HL-60 (cell line): ENCODE measurements around the gene PDC.
"Not testable (repeated sequence)": the region's sequence is repeated elsewhere in the genome, so short reads cannot be mapped to it uniquely, and the experiment has no call there.

Experiments used
- DNase-seq, 2 experiments: peaks; one replicate each; pipeline ENCODE4 v3.0.0-alpha.2; 2010 to 2020; ENCODE audit warnings: low read depth in 1 of 2, low spot score in 1 of 2
- H3K27ac ChIP-seq: fragments of 250-450 bp; sonication (Bioruptor Pico); replicated peaks from 2 replicates; pipeline ENCODE4 v1.5.1; 2020; ENCODE audit warnings: mild to moderate bottlenecking, moderate library complexity
- H3K27me3 ChIP-seq: fragments of 250-450 bp; sonication (Bioruptor Pico); 2 replicates; pipeline ENCODE4 v1.5.1; 2021; ENCODE audit warnings: mild to moderate bottlenecking, moderate library complexity; ENCODE audit not compliant: insufficient read depth, poor library complexity, severe bottlenecking
- H3K4me3 ChIP-seq: replicated peaks from 2 replicates; pipeline ENCODE4 v1.5.1; 2011; ENCODE audit warnings: mild to moderate bottlenecking, control low read depth, low read length; ENCODE audit not compliant: insufficient read depth
- GABPA ChIP-seq: IDR thresholded peaks from 2 replicates; pipeline ENCODE4 v1.6.1; 2012; ENCODE audit warnings: low read depth
- POLR2AphosphoS5 ChIP-seq: IDR thresholded peaks from 2 replicates; pipeline ENCODE4 v1.6.1; 2012; ENCODE audit warnings: low read depth
- SPI1 ChIP-seq: IDR thresholded peaks from 2 replicates; pipeline ENCODE4 v1.6.1; 2012; ENCODE audit warnings: low read depth, mild to moderate bottlenecking, borderline replicate concordance
- TF ChIP-seq, protein P1 (sequence below): IDR thresholded peaks from one replicate; pipeline ENCODE4 v1.5.1; 2011; ENCODE audit warnings: low read length, control low read depth, inconsistent platforms; ENCODE audit not compliant: insufficient read depth
- TF ChIP-seq, protein P2 (sequence below): IDR thresholded peaks from 2 replicates; pipeline ENCODE4 v1.6.1; 2012; ENCODE audit warnings: low read depth; ENCODE audit not compliant: insufficient replicate concordance

Gene PDC

DNA sequence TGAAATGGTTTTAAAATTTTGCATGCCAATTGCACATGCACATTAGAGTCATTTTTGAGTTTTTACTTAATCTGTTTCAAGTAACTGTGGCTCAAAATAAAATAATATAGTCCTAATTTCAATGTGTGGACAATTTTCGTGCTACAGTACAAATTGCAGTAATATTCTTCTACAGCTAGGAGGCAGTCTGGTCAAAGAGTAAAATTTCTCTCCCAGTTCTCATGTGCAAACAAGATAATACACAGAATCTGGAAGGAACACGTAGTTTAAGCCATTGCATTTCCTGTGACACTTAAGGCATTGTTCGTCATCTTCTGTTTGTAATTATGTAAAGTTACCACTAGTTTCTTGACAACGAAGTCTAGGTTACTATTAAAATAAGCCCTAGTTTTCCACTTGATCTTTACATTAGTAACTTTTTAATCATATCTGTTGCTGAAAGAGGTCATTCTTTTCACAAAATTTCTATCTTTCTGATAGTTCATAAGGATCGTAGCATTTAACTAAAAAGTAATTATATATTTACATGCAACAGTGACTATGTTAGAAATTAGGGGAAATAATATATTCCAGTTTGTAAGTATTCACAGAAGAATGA is 56.4 kb downstream of the PDC start:
- Histone ChIP-seq H3K27ac (no peak overlapping the region), H3K27me3 (no peaks in the 10 kb centered on the region), H3K4me3 (no peak overlapping the region)
- DNase-seq, result peak; percentile 18 to 35
- TF ChIP-seq GABPA (0 out of 2 replicates have a peak, but pooled peaks have one; percentile 7), POLR2AphosphoS5 (no peak), SPI1 (no peak)
- TF ChIP-seq, protein P1, sequence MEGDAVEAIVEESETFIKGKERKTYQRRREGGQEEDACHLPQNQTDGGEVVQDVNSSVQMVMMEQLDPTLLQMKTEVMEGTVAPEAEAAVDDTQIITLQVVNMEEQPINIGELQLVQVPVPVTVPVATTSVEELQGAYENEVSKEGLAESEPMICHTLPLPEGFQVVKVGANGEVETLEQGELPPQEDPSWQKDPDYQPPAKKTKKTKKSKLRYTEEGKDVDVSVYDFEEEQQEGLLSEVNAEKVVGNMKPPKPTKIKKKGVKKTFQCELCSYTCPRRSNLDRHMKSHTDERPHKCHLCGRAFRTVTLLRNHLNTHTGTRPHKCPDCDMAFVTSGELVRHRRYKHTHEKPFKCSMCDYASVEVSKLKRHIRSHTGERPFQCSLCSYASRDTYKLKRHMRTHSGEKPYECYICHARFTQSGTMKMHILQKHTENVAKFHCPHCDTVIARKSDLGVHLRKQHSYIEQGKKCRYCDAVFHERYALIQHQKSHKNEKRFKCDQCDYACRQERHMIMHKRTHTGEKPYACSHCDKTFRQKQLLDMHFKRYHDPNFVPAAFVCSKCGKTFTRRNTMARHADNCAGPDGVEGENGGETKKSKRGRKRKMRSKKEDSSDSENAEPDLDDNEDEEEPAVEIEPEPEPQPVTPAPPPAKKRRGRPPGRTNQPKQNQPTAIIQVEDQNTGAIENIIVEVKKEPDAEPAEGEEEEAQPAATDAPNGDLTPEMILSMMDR, result peak; percentile 52
- TF ChIP-seq, protein P2, sequence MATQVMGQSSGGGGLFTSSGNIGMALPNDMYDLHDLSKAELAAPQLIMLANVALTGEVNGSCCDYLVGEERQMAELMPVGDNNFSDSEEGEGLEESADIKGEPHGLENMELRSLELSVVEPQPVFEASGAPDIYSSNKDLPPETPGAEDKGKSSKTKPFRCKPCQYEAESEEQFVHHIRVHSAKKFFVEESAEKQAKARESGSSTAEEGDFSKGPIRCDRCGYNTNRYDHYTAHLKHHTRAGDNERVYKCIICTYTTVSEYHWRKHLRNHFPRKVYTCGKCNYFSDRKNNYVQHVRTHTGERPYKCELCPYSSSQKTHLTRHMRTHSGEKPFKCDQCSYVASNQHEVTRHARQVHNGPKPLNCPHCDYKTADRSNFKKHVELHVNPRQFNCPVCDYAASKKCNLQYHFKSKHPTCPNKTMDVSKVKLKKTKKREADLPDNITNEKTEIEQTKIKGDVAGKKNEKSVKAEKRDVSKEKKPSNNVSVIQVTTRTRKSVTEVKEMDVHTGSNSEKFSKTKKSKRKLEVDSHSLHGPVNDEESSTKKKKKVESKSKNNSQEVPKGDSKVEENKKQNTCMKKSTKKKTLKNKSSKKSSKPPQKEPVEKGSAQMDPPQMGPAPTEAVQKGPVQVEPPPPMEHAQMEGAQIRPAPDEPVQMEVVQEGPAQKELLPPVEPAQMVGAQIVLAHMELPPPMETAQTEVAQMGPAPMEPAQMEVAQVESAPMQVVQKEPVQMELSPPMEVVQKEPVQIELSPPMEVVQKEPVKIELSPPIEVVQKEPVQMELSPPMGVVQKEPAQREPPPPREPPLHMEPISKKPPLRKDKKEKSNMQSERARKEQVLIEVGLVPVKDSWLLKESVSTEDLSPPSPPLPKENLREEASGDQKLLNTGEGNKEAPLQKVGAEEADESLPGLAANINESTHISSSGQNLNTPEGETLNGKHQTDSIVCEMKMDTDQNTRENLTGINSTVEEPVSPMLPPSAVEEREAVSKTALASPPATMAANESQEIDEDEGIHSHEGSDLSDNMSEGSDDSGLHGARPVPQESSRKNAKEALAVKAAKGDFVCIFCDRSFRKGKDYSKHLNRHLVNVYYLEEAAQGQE, result no peak

DNA sequence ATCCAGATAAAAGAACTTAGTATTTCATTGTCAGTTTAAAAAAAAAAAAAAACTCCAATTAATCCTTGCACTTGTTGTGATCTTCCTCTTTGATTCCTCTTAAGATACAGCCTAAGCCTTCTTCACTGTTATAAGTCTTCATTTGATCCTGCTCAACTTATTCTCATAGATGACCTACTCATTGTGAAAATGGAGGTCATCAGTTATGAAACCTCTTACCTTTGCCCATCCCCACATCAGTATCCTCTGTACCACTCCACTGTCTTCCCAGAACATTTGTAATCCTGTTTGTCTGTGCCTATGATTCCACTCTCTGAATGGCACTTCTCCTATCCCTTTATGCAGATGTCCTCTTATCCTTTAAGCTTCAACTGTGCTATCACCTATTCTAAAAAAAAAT is 57.3 kb downstream of the PDC start:
- Histone ChIP-seq H3K27ac (no peak overlapping the region), H3K4me3 (no peak overlapping the region), H3K27me3 (no peaks in the 10 kb centered on the region)
- TF ChIP-seq, protein P2, result no peak
- no peak for TF ChIP-seq POLR2AphosphoS5
- TF ChIP-seq, protein P1, result no peak
- TF ChIP-seq SPI1, result no peak
- TF ChIP-seq GABPA, result no peak
- DNase-seq, result no peak

DNA sequence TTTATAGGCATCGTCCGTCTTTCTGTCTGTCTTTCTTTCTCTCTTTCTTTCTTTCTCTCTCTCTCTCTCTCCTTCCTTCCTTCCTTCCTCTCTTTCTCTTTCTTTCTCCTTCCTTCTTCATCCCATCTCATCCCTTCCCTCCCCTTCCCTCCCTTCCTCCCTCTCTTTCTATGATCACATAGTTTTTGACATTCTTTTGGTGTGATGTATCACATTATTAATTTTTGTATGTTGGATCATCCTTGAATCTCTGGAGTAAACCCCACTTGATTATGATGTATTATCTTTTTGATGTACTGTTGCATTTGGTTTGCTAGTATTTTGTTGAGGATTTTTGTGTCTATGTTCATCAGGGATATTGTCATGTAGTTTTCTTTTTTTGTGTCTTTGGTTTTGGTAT is 59.5 kb downstream of the PDC start:
- not testable (repeated sequence) for DNase-seq, H3K27ac ChIP-seq, H3K27me3 ChIP-seq, H3K4me3 ChIP-seq
